ENCODE results near the gene MVD. TPM values are rescaled to one million over a fixed set of nuclear protein-coding genes. Genes with fewer than 3 reads are reported as not detected.

Gene MVD
- total RNA-seq, 5 donors from 2014 or later (not counting 1 experiment from before 2014, with no cell fraction given) = 52.3 to 81.4 (median 63.4) TPM

GRCh38 chr16:88694221-88695087 lies 31.6 kb upstream of the MVD start:
- H3K9me3 ChIP-seq = no peaks in the 10 kb centered on the region
- H3K27ac ChIP-seq (ENCODE audit: low read length) = peak overlapping the region; percentile 44
- H3K4me1 ChIP-seq (ENCODE audit: control insufficient read depth in 1 of 2, extremely low read depth in 1 of 2, insufficient read depth in 2 of 2, low read length in 2 of 2) = peaks cover 46 to 89% of the 10 kb centered on the region in 2 experiments
- no peak overlapping the region for H3K4me3 ChIP-seq (ENCODE audit: control insufficient read depth in 1 of 2, extremely low read depth in 1 of 2, low read length in 1 of 2)
- DNase-seq (no peak), ATAC-seq (replicated peaks in 1 of 4) (no peak)
- POLR2A ChIA-PET = no interaction called here
- WGBS (ENCODE audit: insufficient coverage) = 93% methylated on average over 29 of the region's 37 CpGs
- H3K27me3 Mint-ChIP-seq = peaks cover 0 to 2% of the 10 kb centered on the region in 2 donors
- H3K36me3 ChIP-seq (ENCODE audit: control insufficient read depth in 2 of 2, extremely low read depth in 1 of 2, insufficient read depth in 1 of 2, low read length in 1 of 2) = peaks cover 21 to 52% of the 10 kb centered on the region in 2 donors
- H3K27ac Mint-ChIP-seq = peak overlapping the region; percentile 80 to 82
- no peaks in the 10 kb centered on the region for H3K27me3 ChIP-seq (replicated peaks in 1 of 2; ENCODE audit: control insufficient read depth in 2 of 2, extremely low read depth in 1 of 2, insufficient read depth in 2 of 2, low read length in 1 of 2)
- peaks cover 50 to 61% (median 61%) of the 10 kb centered on the region in 3 donors for H3K4me1 Mint-ChIP-seq
- H3K4me3 Mint-ChIP-seq = peak overlapping the region in 1 of 3 donors; percentile 48
- no peaks in the 10 kb centered on the region for H3K9me3 Mint-ChIP-seq
- peaks cover 10% of the 10 kb centered on the region for H3K36me3 Mint-ChIP-seq
- CTCF ChIA-PET = no interaction called here

GRCh38 chr16:88693420-88694177 lies 30.7 kb upstream of the MVD start:
- ATAC-seq (replicated peaks in 1 of 4) = peak in 1 of 4 experiments; percentile 3

GRCh38 chr16:88692861-88693260 lies 30.0 kb upstream of the MVD start:
- no CpG with 5 or more reads among the region's 10 CpGs for WGBS (ENCODE audit: insufficient coverage)
- Mint-ChIP-seq H3K36me3 (peaks cover 7% of the 10 kb centered on the region), H3K9me3 (no peaks in the 10 kb centered on the region), H3K27me3 (peaks cover 0 to 2% of the 10 kb centered on the region in 2 donors), H3K27ac (peak overlapping the region; percentile 94 to 95), H3K4me3 (peak overlapping the region in 2 of 3 donors; percentile 71 to 77), H3K4me1 (peaks cover 52 to 63% (median 53%) of the 10 kb centered on the region in 3 donors)
- ChIA-PET CTCF (no interaction called here), POLR2A (no interaction called here)
- Histone ChIP-seq H3K36me3 (ENCODE audit: control insufficient read depth in 2 of 2, extremely low read depth in 1 of 2, insufficient read depth in 1 of 2, low read length in 1 of 2) (peaks cover 15 to 36% of the 10 kb centered on the region in 2 donors), H3K4me1 (ENCODE audit: control insufficient read depth in 1 of 2, extremely low read depth in 1 of 2, insufficient read depth in 2 of 2, low read length in 2 of 2) (peaks cover 30 to 74% of the 10 kb centered on the region in 2 experiments), H3K9me3 (no peaks in the 10 kb centered on the region), H3K27me3 (replicated peaks in 1 of 2; ENCODE audit: control insufficient read depth in 2 of 2, extremely low read depth in 1 of 2, insufficient read depth in 2 of 2, low read length in 1 of 2) (no peaks in the 10 kb centered on the region), H3K4me3 (ENCODE audit: control insufficient read depth in 1 of 2, extremely low read depth in 1 of 2, low read length in 1 of 2) (peak overlapping the region in 1 of 2 donors; percentile 40), H3K27ac (ENCODE audit: low read length) (peak overlapping the region; percentile 65)
- ATAC-seq (replicated peaks in 1 of 4) (peak; percentile 26 to 58 (median 48)), DNase-seq (peak in 2 of 35 experiments; percentile 37 to 44)

More at GRCh38 chr16:88693420-88694177, 30.7 kb upstream of the MVD start:
- H3K27me3 Mint-ChIP-seq = peaks cover 0 to 2% of the 10 kb centered on the region in 2 donors
- H3K36me3 Mint-ChIP-seq = peaks cover 10% of the 10 kb centered on the region
- Histone ChIP-seq H3K4me3 (ENCODE audit: control insufficient read depth in 1 of 2, extremely low read depth in 1 of 2, low read length in 1 of 2) (no peak overlapping the region), H3K9me3 (no peaks in the 10 kb centered on the region), H3K27ac (ENCODE audit: low read length) (peak overlapping the region; percentile 65), H3K27me3 (replicated peaks in 1 of 2; ENCODE audit: control insufficient read depth in 2 of 2, extremely low read depth in 1 of 2, insufficient read depth in 2 of 2, low read length in 1 of 2) (no peaks in the 10 kb centered on the region), H3K4me1 (ENCODE audit: control insufficient read depth in 1 of 2, extremely low read depth in 1 of 2, insufficient read depth in 2 of 2, low read length in 2 of 2) (peaks cover 37 to 81% of the 10 kb centered on the region in 2 experiments), H3K36me3 (ENCODE audit: control insufficient read depth in 2 of 2, extremely low read depth in 1 of 2, insufficient read depth in 1 of 2, low read length in 1 of 2) (peaks cover 21 to 43% of the 10 kb centered on the region in 2 donors)
- peak overlapping the region in 1 of 3 donors; percentile 77 for H3K4me3 Mint-ChIP-seq
- CTCF ChIA-PET = no interaction called here
- peaks cover 54 to 69% (median 61%) of the 10 kb centered on the region in 3 donors for H3K4me1 Mint-ChIP-seq
- no peaks in the 10 kb centered on the region for H3K9me3 Mint-ChIP-seq
- 88% methylated on average over 34 of the region's 39 CpGs for WGBS (ENCODE audit: insufficient coverage)
- POLR2A ChIA-PET = no interaction called here
- DNase-seq = no peak
- H3K27ac Mint-ChIP-seq = peak overlapping the region; percentile 94 to 95

GRCh38 chr16:88691924-88692560 lies 29.2 kb upstream of the MVD start:
- no peaks in the 10 kb centered on the region for H3K9me3 ChIP-seq
- ChIA-PET POLR2A (no interaction called here), CTCF (no interaction called here)
- Mint-ChIP-seq H3K27ac (peak overlapping the region; percentile 94 to 95), H3K4me1 (peaks cover 47 to 57% (median 49%) of the 10 kb centered on the region in 3 donors), H3K36me3 (peaks cover 3% of the 10 kb centered on the region), H3K9me3 (no peaks in the 10 kb centered on the region), H3K4me3 (peak overlapping the region; percentile 51 to 77 (median 71)), H3K27me3 (peaks cover 0 to 2% of the 10 kb centered on the region in 2 donors)
- peak overlapping the region; percentile 23 to 40 for H3K4me3 ChIP-seq (ENCODE audit: control insufficient read depth in 1 of 2, extremely low read depth in 1 of 2, low read length in 1 of 2)
- H3K36me3 ChIP-seq (ENCODE audit: control insufficient read depth in 2 of 2, extremely low read depth in 1 of 2, insufficient read depth in 1 of 2, low read length in 1 of 2) = peaks cover 12 to 28% of the 10 kb centered on the region in 2 donors
- peaks cover 0 to under 1% of the 10 kb centered on the region in 2 experiments for H3K27me3 ChIP-seq (replicated peaks in 1 of 2; ENCODE audit: control insufficient read depth in 2 of 2, extremely low read depth in 1 of 2, insufficient read depth in 2 of 2, low read length in 1 of 2)
- peak in 3 of 35 experiments; percentile 33 to 48 (median 38) for DNase-seq
- 18% methylated on average over 19 of the region's 26 CpGs for WGBS (ENCODE audit: insufficient coverage)
- peak overlapping the region; percentile 65 for H3K27ac ChIP-seq (ENCODE audit: low read length)
- ATAC-seq (replicated peaks in 1 of 4) = peak; percentile 32 to 72 (median 58)
- H3K4me1 ChIP-seq (ENCODE audit: control insufficient read depth in 1 of 2, extremely low read depth in 1 of 2, insufficient read depth in 2 of 2, low read length in 2 of 2) = peaks cover 28 to 69% of the 10 kb centered on the region in 2 experiments

GRCh38 chr16:88691129-88691813 lies 28.4 kb upstream of the MVD start:
- Mint-ChIP-seq H3K9me3 (no peaks in the 10 kb centered on the region), H3K27me3 (peaks cover 0 to 2% of the 10 kb centered on the region in 2 donors), H3K36me3 (no peaks in the 10 kb centered on the region), H3K4me1 (peaks cover 47 to 57% (median 49%) of the 10 kb centered on the region in 3 donors), H3K4me3 (peak overlapping the region in 1 of 3 donors; percentile 77), H3K27ac (peak overlapping the region; percentile 94 to 95)
- peaks cover 12 to 20% of the 10 kb centered on the region in 2 donors for H3K36me3 ChIP-seq (ENCODE audit: control insufficient read depth in 2 of 2, extremely low read depth in 1 of 2, insufficient read depth in 1 of 2, low read length in 1 of 2)
- no peaks in the 10 kb centered on the region for H3K9me3 ChIP-seq
- ChIA-PET POLR2A (no interaction called here), CTCF (no interaction called here)
- H3K27ac ChIP-seq (ENCODE audit: low read length) = peak overlapping the region; percentile 65
- H3K4me1 ChIP-seq (ENCODE audit: control insufficient read depth in 1 of 2, extremely low read depth in 1 of 2, insufficient read depth in 2 of 2, low read length in 2 of 2) = peaks cover 31 to 72% of the 10 kb centered on the region in 2 experiments
- H3K4me3 ChIP-seq (ENCODE audit: control insufficient read depth in 1 of 2, extremely low read depth in 1 of 2, low read length in 1 of 2) = no peak overlapping the region
- WGBS (ENCODE audit: insufficient coverage) = 87% methylated on average over 33 of the region's 33 CpGs
- DNase-seq = no peak
- H3K27me3 ChIP-seq (replicated peaks in 1 of 2; ENCODE audit: control insufficient read depth in 2 of 2, extremely low read depth in 1 of 2, insufficient read depth in 2 of 2, low read length in 1 of 2) = peaks cover 0 to 5% of the 10 kb centered on the region in 2 experiments
- ATAC-seq (replicated peaks in 1 of 4) = no peak
